AG09319 (cell line): Measurements from ENCODE around the gene NANS.

Source experiments
- DNase-seq: peaks from one replicate; pipeline ENCODE4 v3.0.0-alpha.2; 2010; ENCODE audit warnings: low read depth; ENCODE audit errors: extremely low read depth
- CTCF ChIP-seq: IDR thresholded peaks from 2 replicates; pipeline ENCODE4 v1.5.1; 2011; ENCODE audit warnings: low read depth, mild to moderate bottlenecking, inconsistent platforms, low read length, moderate library complexity

NANS gene

GRCh38 chr9:98040212-98040611 lies 16.3 kb upstream of the NANS start:
- TF ChIP-seq CTCF: no peak
- no peak for DNase-seq

- DNase-seq: no peak
- TF ChIP-seq CTCF: no peak
Observed at GRCh38 chr9:98043915-98044314, 12.6 kb upstream of the NANS start.

GRCh38 chr9:98045234-98046179 lies 11.0 kb upstream of the NANS start:
- DNase-seq: no peak
- no peak for TF ChIP-seq CTCF

GRCh38 chr9:98046180-98046543 lies 10.4 kb upstream of the NANS start:
- no peak for TF ChIP-seq CTCF
- no peak for DNase-seq

- no peak for TF ChIP-seq CTCF
- no peak for DNase-seq
Observed at GRCh38 chr9:98047002-98047401, 9.5 kb upstream of the NANS start.

- DNase-seq: no peak
- no peak for TF ChIP-seq CTCF
Observed at GRCh38 chr9:98049288-98050072, 7.1 kb upstream of the NANS start.

GRCh38 chr9:98050351-98050750 lies 6.2 kb upstream of the NANS start:
- TF ChIP-seq CTCF: no peak
- no peak for DNase-seq
